SK-N-SH treated with all-trans-retinoic acid at 6 μM for 48 hours (cell line): ENCODE measurements around the gene TPH1.
"Not testable (repeated sequence)": the region's sequence is repeated elsewhere in the genome, so short reads cannot be mapped to it uniquely, and the experiment has no call there.

ENCODE experiments used
- ATAC-seq: fragments of 200-7000 bp; cut with Tn5 transposase; 3 replicates; pipeline ENCODE4 v1.9.1; 2020; ENCODE audit warnings: mild to moderate bottlenecking, moderate library complexity
- ARNTL ChIP-seq: fragments of 450-650 bp; formaldehyde crosslinking; IDR thresholded peaks from 2 replicates; pipeline ENCODE4 v1.5.0; 2020; ENCODE audit warnings: low read depth, mild to moderate bottlenecking, moderate library complexity, borderline replicate concordance
- BACH2 ChIP-seq: fragments of 250-450 bp; sonication (Bioruptor Pico); IDR thresholded peaks from 2 replicates; pipeline ENCODE4 v1.9.0; 2021; ENCODE audit warnings: mild to moderate bottlenecking, borderline replicate concordance
- CSDC2 ChIP-seq: fragments of 250-450 bp; sonication (Bioruptor Pico); IDR thresholded peaks from 2 replicates; pipeline ENCODE4 v1.5.0; 2020; ENCODE audit warnings: mild to moderate bottlenecking, moderate library complexity
- CSRNP3 ChIP-seq: fragments of 250-450 bp; sonication (Bioruptor Pico); IDR thresholded peaks from 2 replicates; pipeline ENCODE4 v1.5.1; 2021; ENCODE audit warnings: mild to moderate bottlenecking, moderate library complexity
- ESRRG ChIP-seq: fragments of 250-450 bp; sonication (Bioruptor Pico); IDR thresholded peaks from 2 replicates; pipeline ENCODE4 v1.6.1; 2021; ENCODE audit warnings: mild to moderate bottlenecking
- GLIS3 ChIP-seq: fragments of 250-450 bp; sonication (Bioruptor Pico); IDR thresholded peaks from 2 replicates; pipeline ENCODE4 v1.5.0; 2020; ENCODE audit warnings: mild to moderate bottlenecking, moderate library complexity
- ISL1 ChIP-seq: fragments of 250-450 bp; sonication (Bioruptor Pico); IDR thresholded peaks from 2 replicates; pipeline ENCODE4 v2.1.2; 2022; ENCODE audit warnings: mild to moderate bottlenecking, moderate library complexity
- OSR1 ChIP-seq: fragments of 250-450 bp; sonication (Bioruptor Pico); IDR thresholded peaks from 2 replicates; pipeline ENCODE4 v1.8.0; 2022; ENCODE audit warnings: moderate library complexity, mild to moderate bottlenecking, inconsistent platforms
- PATZ1 ChIP-seq: fragments of 250-450 bp; sonication (Bioruptor Pico); IDR thresholded peaks from 2 replicates; pipeline ENCODE4 v1.8.0; 2020; ENCODE audit warnings: mild to moderate bottlenecking, moderate library complexity, borderline replicate concordance
- POU6F1 ChIP-seq: fragments of 250-450 bp; sonication (Bioruptor Pico); IDR thresholded peaks from 2 replicates; pipeline ENCODE4 v1.8.0; 2021; ENCODE audit warnings: low read depth, mild to moderate bottlenecking, moderate library complexity, borderline replicate concordance
- RARB ChIP-seq: fragments of 250-450 bp; sonication (Bioruptor Pico); IDR thresholded peaks from 2 replicates; pipeline ENCODE4 v1.8.0; 2021; ENCODE audit warnings: mild to moderate bottlenecking, moderate library complexity
- SNAI2 ChIP-seq: fragments of 250-450 bp; sonication (Bioruptor Pico); IDR thresholded peaks from 2 replicates; pipeline ENCODE4 v1.5.0; 2020; ENCODE audit warnings: mild to moderate bottlenecking, moderate library complexity
- TCF4 ChIP-seq: fragments of 250-450 bp; sonication (Bioruptor Pico); IDR thresholded peaks from 2 replicates; pipeline ENCODE4 v1.8.0; 2021; ENCODE audit warnings: mild to moderate bottlenecking, moderate library complexity, borderline replicate concordance
- TOX ChIP-seq: fragments of 250-450 bp; sonication (Bioruptor Pico); IDR thresholded peaks from 2 replicates; pipeline ENCODE4 v1.8.0; 2021; ENCODE audit warnings: mild to moderate bottlenecking, moderate library complexity, borderline replicate concordance
- TSHZ2 ChIP-seq: fragments of 250-450 bp; sonication (Bioruptor Pico); IDR thresholded peaks from 2 replicates; pipeline ENCODE4 v1.5.0; 2020; ENCODE audit warnings: mild to moderate bottlenecking, moderate library complexity
- ZC3H10 ChIP-seq: fragments of 250-450 bp; sonication (Bioruptor Pico); IDR thresholded peaks from 2 replicates; pipeline ENCODE4 v1.5.1; 2021; ENCODE audit warnings: mild to moderate bottlenecking, moderate library complexity
- ZFP3 ChIP-seq: fragments of 250-450 bp; sonication (Bioruptor Pico); IDR thresholded peaks from 2 replicates; pipeline ENCODE4 v1.5.0; 2020; ENCODE audit warnings: mild to moderate bottlenecking, moderate library complexity
- ZFP30 ChIP-seq: fragments of 450-650 bp; formaldehyde crosslinking; IDR thresholded peaks from 2 replicates; pipeline ENCODE4 v1.5.0; 2022; ENCODE audit warnings: mild to moderate bottlenecking, moderate library complexity
- ZNF565 ChIP-seq: fragments of 450-650 bp; formaldehyde crosslinking; conservative IDR thresholded peaks from 2 replicates; pipeline ENCODE4 v1.5.0; 2020; ENCODE audit warnings: low read depth, mild to moderate bottlenecking, moderate library complexity
- ZNF70 ChIP-seq: fragments of 450-650 bp; formaldehyde crosslinking; IDR thresholded peaks from 2 replicates; pipeline ENCODE4 v1.5.0; 2020; ENCODE audit warnings: mild to moderate bottlenecking, moderate library complexity
- ZNF8 ChIP-seq: fragments of 450-650 bp; formaldehyde crosslinking; IDR thresholded peaks from 2 replicates; pipeline ENCODE4 v1.5.0; 2020; ENCODE audit warnings: mild to moderate bottlenecking, moderate library complexity
- TF ChIP-seq, protein P1 (sequence below): fragments of 250-450 bp; sonication (Bioruptor Pico); IDR thresholded peaks from 2 replicates; pipeline ENCODE4 v1.5.1; 2020; ENCODE audit warnings: low read depth, mild to moderate bottlenecking, moderate library complexity

Gene TPH1

DNA sequence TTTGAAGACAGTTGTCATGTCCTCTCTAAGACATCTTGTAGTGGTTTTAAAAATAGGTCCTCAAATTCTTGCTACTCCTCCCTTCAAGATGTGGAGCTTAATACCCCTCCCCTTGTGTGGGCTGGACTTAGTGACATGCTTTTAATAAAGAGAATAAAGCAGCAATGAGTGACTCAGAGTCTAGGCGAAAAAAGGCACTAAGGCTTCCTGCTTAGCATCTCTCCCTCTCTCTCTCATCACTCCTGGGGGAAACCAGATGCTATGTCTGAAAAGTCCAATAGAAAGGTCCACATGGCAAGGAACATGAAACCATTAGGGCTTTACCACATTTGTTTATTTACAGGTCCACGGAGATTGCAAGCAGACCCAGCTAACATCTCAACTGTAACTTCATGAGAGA lies 44.9 kb downstream of the TPH1 start:
- ATAC-seq = no peak
- TF ChIP-seq, protein P1, sequence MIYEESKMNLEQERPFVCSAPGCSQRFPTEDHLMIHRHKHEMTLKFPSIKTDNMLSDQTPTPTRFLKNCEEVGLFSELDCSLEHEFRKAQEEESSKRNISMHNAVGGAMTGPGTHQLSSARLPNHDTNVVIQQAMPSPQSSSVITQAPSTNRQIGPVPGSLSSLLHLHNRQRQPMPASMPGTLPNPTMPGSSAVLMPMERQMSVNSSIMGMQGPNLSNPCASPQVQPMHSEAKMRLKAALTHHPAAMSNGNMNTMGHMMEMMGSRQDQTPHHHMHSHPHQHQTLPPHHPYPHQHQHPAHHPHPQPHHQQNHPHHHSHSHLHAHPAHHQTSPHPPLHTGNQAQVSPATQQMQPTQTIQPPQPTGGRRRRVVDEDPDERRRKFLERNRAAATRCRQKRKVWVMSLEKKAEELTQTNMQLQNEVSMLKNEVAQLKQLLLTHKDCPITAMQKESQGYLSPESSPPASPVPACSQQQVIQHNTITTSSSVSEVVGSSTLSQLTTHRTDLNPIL (CRISPR knock-in tag) = no peak
- TF ChIP-seq ZC3H10 = no peak
- no peak for TF ChIP-seq ZNF565 (CRISPR knock-in tag)
- no peak for TF ChIP-seq ESRRG (CRISPR knock-in tag)
- TF ChIP-seq RARB = no peak
- TF ChIP-seq ZNF8 (CRISPR knock-in tag) = no peak
- no peak for TF ChIP-seq ARNTL (CRISPR knock-in tag)
- TF ChIP-seq ISL1 (CRISPR knock-in tag) = no peak
- TF ChIP-seq, all 23 proteins: peak for 0

- no peak for TF ChIP-seq ZNF8 (CRISPR knock-in tag)
- TF ChIP-seq, protein P1 (CRISPR knock-in tag) = no peak
- no peak for TF ChIP-seq SNAI2 (CRISPR knock-in tag)
- TF ChIP-seq ZFP3 (CRISPR knock-in tag) = no peak
- no peak for TF ChIP-seq ZC3H10
- no peak for TF ChIP-seq TCF4 (CRISPR knock-in tag)
- TF ChIP-seq POU6F1 = no peak
- TF ChIP-seq ZNF70 (CRISPR knock-in tag) = no peak
- no peak for TF ChIP-seq PATZ1 (CRISPR knock-in tag)
- no peak for TF ChIP-seq RARB
- TF ChIP-seq BACH2 (CRISPR knock-in tag) = no peak
- TF ChIP-seq GLIS3 (CRISPR knock-in tag) = no peak
- no peak for TF ChIP-seq CSDC2 (CRISPR knock-in tag)
- no peak for TF ChIP-seq OSR1 (CRISPR knock-in tag)
- no peak for TF ChIP-seq CSRNP3 (CRISPR knock-in tag)
- TF ChIP-seq TSHZ2 (CRISPR knock-in tag) = no peak
- TF ChIP-seq ZFP30 (CRISPR knock-in tag) = no peak
- TF ChIP-seq ISL1 (CRISPR knock-in tag) = no peak
- no peak for TF ChIP-seq ARNTL (CRISPR knock-in tag)
- TF ChIP-seq TOX = no peak
Observed at GRCh38 chr11:18000760-18001159, 45.3 kb downstream of the TPH1 start.

GRCh38 chr11:18000128-18000527 lies 45.9 kb downstream of the TPH1 start:
- ATAC-seq = not testable (repeated sequence)

More at GRCh38 chr11:18000760-18001159, 45.3 kb downstream of the TPH1 start:
- ATAC-seq = no peak
